Mesenchymal stem cell (in vitro differentiated cells and primary cell): ENCODE results near the gene KPNA1.

ENCODE experiments used
- DNase-seq: peaks from one replicate; pipeline ENCODE4 v3.0.0-alpha.2; 2013
- H2AFZ ChIP-seq: one replicate; pipeline ENCODE4 v1.6.1; 2013; ENCODE audit warnings: low read depth, mild to moderate bottlenecking, control low read depth, inconsistent platforms, low read length, moderate library complexity
- H2AK5ac ChIP-seq: 2 replicates; pipeline ENCODE4 v1.6.1; 2013; ENCODE audit warnings: low read length, moderate library complexity, mild to moderate bottlenecking, inconsistent platforms; ENCODE audit not compliant: severe bottlenecking
- H2BK120ac ChIP-seq: one replicate; pipeline ENCODE4 v1.6.1; 2013; ENCODE audit warnings: low read depth, mild to moderate bottlenecking, inconsistent platforms, low read length, moderate library complexity
- H2BK12ac ChIP-seq, 2 experiments: one replicate each; pipeline ENCODE4 v1.6.1; 2013; ENCODE audit warnings: inconsistent platforms in 2 of 2, low read length in 2 of 2, mild to moderate bottlenecking in 2 of 2, moderate library complexity in 2 of 2, control low read depth in 1 of 2
- H2BK15ac ChIP-seq: one replicate; pipeline ENCODE4 v1.6.1; 2013; ENCODE audit warnings: mild to moderate bottlenecking, low read depth, inconsistent platforms; ENCODE audit not compliant: poor library complexity, severe bottlenecking
- H2BK5ac ChIP-seq: 2 replicates; pipeline ENCODE4 v1.6.1; 2013; ENCODE audit warnings: low read depth, mild to moderate bottlenecking, low read length, control low read depth, inconsistent platforms; ENCODE audit not compliant: poor library complexity, severe bottlenecking
- H3K14ac ChIP-seq, 2 experiments: one replicate each; pipeline ENCODE4 v1.6.1; 2013; ENCODE audit warnings: inconsistent platforms in 2 of 2, low read length in 2 of 2, control low read depth in 1 of 2, mild to moderate bottlenecking in 1 of 2, moderate library complexity in 1 of 2
- H3K18ac ChIP-seq, 2 experiments: one replicate each; pipeline ENCODE4 v1.6.1; 2013; ENCODE audit warnings: inconsistent platforms in 2 of 2, low read length in 2 of 2, control low read depth in 1 of 2, low read depth in 1 of 2, mild to moderate bottlenecking in 1 of 2
- H3K23ac ChIP-seq, 2 experiments: one replicate each; pipeline ENCODE4 v1.6.1; 2013; ENCODE audit warnings: inconsistent platforms in 2 of 2, low read length in 2 of 2, mild to moderate bottlenecking in 2 of 2, moderate library complexity in 2 of 2, control low read depth in 1 of 2
- H3K27ac ChIP-seq: 2 replicates; pipeline ENCODE4 v1.5.1; 2013; ENCODE audit warnings: mild to moderate bottlenecking, moderate library complexity, low read length, control low read depth, inconsistent platforms; ENCODE audit not compliant: poor library complexity, severe bottlenecking
- H3K27me3 ChIP-seq, 2 experiments: 2 replicates each; pipeline versions ENCODE4 v1.6.1 to v1.7.0; 2013; ENCODE audit warnings: low read length in 2 of 2, mild to moderate bottlenecking in 2 of 2, moderate library complexity in 2 of 2, control low read depth in 1 of 2, inconsistent platforms in 1 of 2; ENCODE audit not compliant: control insufficient read depth in 1 of 2, insufficient read depth in 1 of 2
- H3K36me3 ChIP-seq, 2 experiments: 2 replicates each; pipeline versions ENCODE4 v1.6.1 to v1.7.0; 2013; ENCODE audit warnings: low read length in 2 of 2, control low read depth in 1 of 2, inconsistent platforms in 1 of 2, low read depth in 1 of 2, mild to moderate bottlenecking in 1 of 2; ENCODE audit not compliant: insufficient read depth in 2 of 2, control insufficient read depth in 1 of 2
- H3K4ac ChIP-seq, 2 experiments: one replicate each; pipeline ENCODE4 v1.6.1; 2013; ENCODE audit warnings: inconsistent platforms in 2 of 2, low read length in 2 of 2, mild to moderate bottlenecking in 2 of 2, moderate library complexity in 2 of 2, control low read depth in 1 of 2, low read depth in 1 of 2
- H3K4me1 ChIP-seq: 2 replicates; pipeline ENCODE4 v1.6.1; 2013; ENCODE audit warnings: low read depth, low read length, control low read depth; ENCODE audit not compliant: control insufficient read depth, insufficient read depth
- H3K4me2 ChIP-seq: 2 replicates; pipeline ENCODE4 v1.6.1; 2013; ENCODE audit warnings: low read length, mild to moderate bottlenecking, inconsistent platforms; ENCODE audit not compliant: poor library complexity, severe bottlenecking
- H3K4me3 ChIP-seq, 2 experiments: 2 replicates each; pipeline versions ENCODE4 v1.5.1 to v1.7.0; 2013; ENCODE audit warnings: low read length in 2 of 2, mild to moderate bottlenecking in 2 of 2, control low read depth in 1 of 2, low read depth in 1 of 2; ENCODE audit not compliant: insufficient read depth in 1 of 2
- H3K79me1 ChIP-seq: replicated peaks from 2 replicates; pipeline ENCODE4 v1.6.1; 2013; ENCODE audit warnings: mild to moderate bottlenecking, control low read depth, low read length, inconsistent platforms; ENCODE audit not compliant: poor library complexity, severe bottlenecking
- H3K9ac ChIP-seq: 2 replicates; pipeline ENCODE4 v1.7.0; 2013; ENCODE audit warnings: mild to moderate bottlenecking, low read length, moderate library complexity
- H3K9me3 ChIP-seq: 2 replicates; pipeline ENCODE4 v1.7.0; 2013; ENCODE audit warnings: mild to moderate bottlenecking, low read length; ENCODE audit not compliant: control insufficient read depth
- H4K8ac ChIP-seq: one replicate; pipeline ENCODE4 v1.6.1; 2013; ENCODE audit warnings: inconsistent platforms, mild to moderate bottlenecking, low read length, moderate library complexity
- H4K91ac ChIP-seq: one replicate; pipeline ENCODE4 v1.6.1; 2013; ENCODE audit warnings: mild to moderate bottlenecking, low read length, inconsistent platforms
- WGBS: methylation state at CpG from one replicate; pipeline ENCODE4 v1.1.7; 2013; ENCODE audit warnings: mixed read lengths; 5-methylcytosine and 5-hydroxymethylcytosine counted together

Gene KPNA1

GRCh38 chr3:122464659-122465058, 50.1 kb downstream of the KPNA1 start:
- no peaks in the 10 kb centered on the region for H3K4me1 ChIP-seq
- no peaks in the 10 kb centered on the region for H3K27me3 ChIP-seq
- H4K8ac ChIP-seq = no peak overlapping the region
- no peak overlapping the region for H4K91ac ChIP-seq
- H3K14ac ChIP-seq = no peak overlapping the region
- H3K4me3 ChIP-seq = no peak overlapping the region
- H2BK15ac ChIP-seq = no peak overlapping the region
- H3K4me2 ChIP-seq = no peak overlapping the region
- H3K9ac ChIP-seq = no peak overlapping the region
- no peaks in the 10 kb centered on the region for H3K9me3 ChIP-seq
- no peak overlapping the region for H3K23ac ChIP-seq
- no peak overlapping the region for H3K4ac ChIP-seq
- H3K18ac ChIP-seq = no peak overlapping the region
- DNase-seq = no peak
- no peak overlapping the region for H3K27ac ChIP-seq
- H2BK12ac ChIP-seq = no peak overlapping the region
- H2AFZ ChIP-seq = no peak overlapping the region
- no CpG with 5 or more reads among the region's 1 CpG for WGBS
- H2AK5ac ChIP-seq = no peak overlapping the region
- peaks cover 8% of the 10 kb centered on the region for H3K79me1 ChIP-seq
- peaks cover 9 to 70% of the 10 kb centered on the region in 2 experiments for H3K36me3 ChIP-seq
- no peak overlapping the region for H2BK5ac ChIP-seq
- H2BK120ac ChIP-seq = no peak overlapping the region

DNA sequence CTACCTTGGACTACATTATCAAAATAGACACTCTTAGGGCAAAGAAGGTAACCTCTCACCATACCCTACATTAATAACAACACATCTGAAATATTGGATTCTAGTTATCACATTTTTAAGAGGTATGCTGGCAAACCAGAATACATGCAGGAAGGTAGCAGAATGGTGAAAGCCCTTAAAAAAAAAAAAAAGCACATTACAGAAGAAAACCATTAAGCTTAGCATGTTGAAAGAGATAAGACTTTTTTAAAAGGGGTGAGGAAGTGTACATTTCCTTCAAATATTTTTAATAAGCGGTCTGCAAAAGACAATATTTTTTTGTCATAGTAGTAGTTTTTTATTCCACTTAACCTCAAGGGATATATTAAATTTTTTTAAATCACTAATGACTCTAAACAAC, 52.3 kb downstream of the KPNA1 start:
- Histone ChIP-seq H3K4me1 (no peaks in the 10 kb centered on the region), H3K27me3 (no peaks in the 10 kb centered on the region), H3K9me3 (no peaks in the 10 kb centered on the region), H3K23ac (no peak overlapping the region), H2AFZ (no peak overlapping the region), H3K4ac (no peak overlapping the region), H3K18ac (no peak overlapping the region), H3K4me2 (no peak overlapping the region), H2AK5ac (no peak overlapping the region), H3K36me3 (peaks cover 9 to 87% of the 10 kb centered on the region in 2 experiments), H4K91ac (no peak overlapping the region), H3K14ac (no peak overlapping the region), H2BK12ac (no peak overlapping the region), H2BK15ac (no peak overlapping the region), H3K79me1 (peaks cover 21% of the 10 kb centered on the region), H3K27ac (no peak overlapping the region), H4K8ac (no peak overlapping the region), H2BK120ac (no peak overlapping the region), H3K9ac (no peak overlapping the region), H2BK5ac (no peak overlapping the region), H3K4me3 (no peak overlapping the region)
- no peak for DNase-seq
- WGBS = no CpG with 5 or more reads among the region's 1 CpG

- no peak overlapping the region for H3K14ac ChIP-seq
- H3K79me1 ChIP-seq = peaks cover 21% of the 10 kb centered on the region
- no peak overlapping the region for H3K4me3 ChIP-seq
- H3K36me3 ChIP-seq = peaks cover 9 to 88% of the 10 kb centered on the region in 2 experiments
- H3K18ac ChIP-seq = no peak overlapping the region
- H2AK5ac ChIP-seq = no peak overlapping the region
- H3K4ac ChIP-seq = no peak overlapping the region
- H3K4me2 ChIP-seq = no peak overlapping the region
- no peak overlapping the region for H2BK120ac ChIP-seq
- H2BK15ac ChIP-seq = no peak overlapping the region
- H2BK12ac ChIP-seq = no peak overlapping the region
- no peak overlapping the region for H3K9ac ChIP-seq
- no peak overlapping the region for H4K91ac ChIP-seq
- WGBS = no CpG with 5 or more reads among the region's 3 CpGs
- H3K27me3 ChIP-seq = no peaks in the 10 kb centered on the region
- H3K4me1 ChIP-seq = no peaks in the 10 kb centered on the region
- no peak overlapping the region for H2BK5ac ChIP-seq
- no peak for DNase-seq
- H3K23ac ChIP-seq = no peak overlapping the region
- H4K8ac ChIP-seq = no peak overlapping the region
- no peaks in the 10 kb centered on the region for H3K9me3 ChIP-seq
- no peak overlapping the region for H2AFZ ChIP-seq
- no peak overlapping the region for H3K27ac ChIP-seq
Observed at GRCh38 chr3:122461806-122462205, 52.9 kb downstream of the KPNA1 start.

GRCh38 chr3:122458992-122459391, 55.7 kb downstream of the KPNA1 start:
- Histone ChIP-seq H3K79me1 (peaks cover 14% of the 10 kb centered on the region), H3K14ac (no peak overlapping the region), H3K9ac (peak overlapping the region; percentile 2), H3K27ac (no peak overlapping the region), H2BK12ac (no peak overlapping the region), H3K4me3 (no peak overlapping the region), H4K91ac (no peak overlapping the region), H2BK5ac (no peak overlapping the region), H3K4me1 (no peaks in the 10 kb centered on the region), H2BK15ac (no peak overlapping the region), H3K23ac (no peak overlapping the region), H2AK5ac (no peak overlapping the region), H3K36me3 (peaks cover 7 to 88% of the 10 kb centered on the region in 2 experiments), H2AFZ (no peak overlapping the region), H3K4ac (no peak overlapping the region), H4K8ac (no peak overlapping the region), H3K18ac (no peak overlapping the region), H3K4me2 (no peak overlapping the region), H2BK120ac (no peak overlapping the region), H3K27me3 (no peaks in the 10 kb centered on the region), H3K9me3 (no peaks in the 10 kb centered on the region)
- DNase-seq = peak; percentile 59
- 74% methylated on average over 3 of the region's 4 CpGs for WGBS
